HG03342 (cell line): Measurements from ENCODE around the gene LRRC75A.

Experiments used
- ATAC-seq: cut with Tn5 transposase; IDR thresholded peaks from one replicate; pipeline ENCODE4 v1.9.1; 2021; ENCODE audit warnings: mild to moderate bottlenecking, moderate library complexity; ENCODE audit not compliant: unreplicated experiment

LRRC75A gene

GRCh38 chr17:16473044-16474011 is 18.7 kb downstream of the LRRC75A start:
- ATAC-seq: no peak

GRCh38 chr17:16472539-16472938 is 19.5 kb downstream of the LRRC75A start:
- ATAC-seq: no peak

DNA sequence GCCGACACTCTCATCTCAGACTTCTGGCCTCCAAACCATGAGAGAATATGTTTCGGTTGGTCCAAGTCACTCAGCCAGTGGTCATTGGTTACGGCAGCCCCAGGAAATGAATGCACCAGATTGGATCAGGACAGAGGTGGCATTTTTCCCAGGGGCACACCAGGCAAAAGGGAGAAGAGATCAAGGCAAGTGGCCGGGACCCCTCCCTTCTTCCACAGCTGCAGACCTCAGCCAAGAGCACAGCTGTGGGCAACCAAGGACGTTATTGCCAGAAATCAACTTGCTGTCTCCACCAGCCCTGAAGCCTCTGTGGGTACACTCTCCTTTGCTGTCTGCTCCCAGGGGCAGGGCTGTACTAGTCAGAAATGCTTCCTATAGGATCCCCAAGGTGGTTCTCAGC is 20.7 kb downstream of the LRRC75A start:
- no peak for ATAC-seq

DNA sequence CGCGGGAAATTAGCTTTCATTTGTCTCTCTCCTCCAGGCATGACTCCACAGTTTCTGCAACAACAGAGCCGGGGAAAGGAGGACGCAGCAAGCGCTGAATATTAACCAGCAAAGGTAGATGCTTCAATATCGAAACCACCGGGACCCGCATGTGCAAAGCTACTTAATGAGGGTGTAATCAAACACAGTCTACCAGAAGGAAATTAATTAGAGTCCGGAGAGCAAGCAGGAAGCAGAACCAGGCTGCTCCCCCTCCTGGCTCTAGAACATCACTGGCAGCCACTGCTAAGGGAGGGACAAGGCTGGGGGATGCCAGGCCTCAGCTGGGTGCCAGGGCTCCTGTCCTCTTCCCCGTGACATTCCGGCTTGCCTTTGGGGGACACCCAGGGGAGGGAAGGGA is 21.7 kb downstream of the LRRC75A start:
- ATAC-seq: no peak

DNA sequence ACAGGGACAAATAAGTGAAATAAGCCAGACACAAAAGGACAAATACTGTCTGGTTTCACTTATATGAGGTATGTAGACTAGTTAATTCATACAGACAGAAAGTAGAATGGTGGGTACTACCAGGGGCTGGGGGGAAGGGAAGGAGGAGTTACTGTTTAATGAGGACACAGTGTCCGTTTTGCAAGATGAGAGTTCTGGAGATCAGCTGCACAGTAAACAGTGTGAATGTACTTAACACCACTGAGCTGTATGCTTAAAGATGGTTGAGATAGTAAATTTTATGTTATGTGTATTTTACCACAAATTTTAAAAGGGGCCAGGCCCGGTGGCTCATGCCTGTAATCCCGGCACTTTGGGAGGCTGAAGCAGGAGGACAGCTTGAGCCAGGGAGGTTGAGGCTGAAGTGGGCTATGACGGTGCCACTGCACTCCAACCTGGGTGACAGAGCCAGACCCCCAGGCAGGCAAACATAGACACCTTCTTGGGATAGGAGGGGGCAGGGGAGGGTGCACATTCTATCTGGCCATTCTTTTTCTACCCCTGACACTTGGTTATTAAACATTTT is 23.5 kb downstream of the LRRC75A start:
- ATAC-seq: no peak

GRCh38 chr17:16467886-16468285 is 24.1 kb downstream of the LRRC75A start:
- ATAC-seq: no peak

GRCh38 chr17:16467044-16467443 is 24.9 kb downstream of the LRRC75A start:
- no peak for ATAC-seq

DNA sequence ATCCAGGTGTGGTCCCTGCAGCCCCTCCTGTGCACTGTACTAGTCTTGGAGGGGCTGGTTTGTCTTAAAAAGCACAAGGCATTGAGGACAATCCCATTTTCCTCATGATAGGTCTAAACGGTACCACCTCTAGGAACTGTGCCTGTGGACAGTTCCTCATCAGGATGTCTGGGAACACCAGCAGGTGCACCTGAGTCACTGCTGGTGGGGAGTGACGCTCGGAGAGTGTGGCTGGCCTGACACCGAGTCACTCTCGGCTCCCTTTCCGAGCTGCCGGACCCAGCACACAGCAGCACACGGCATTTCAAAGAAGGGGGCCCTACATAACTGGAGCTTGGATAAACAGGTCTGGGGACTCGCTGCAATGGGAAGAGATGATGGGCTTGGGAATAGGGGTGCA is 25.6 kb downstream of the LRRC75A start:
- no peak for ATAC-seq

GRCh38 chr17:16465861-16466338 is 26.1 kb downstream of the LRRC75A start:
- no peak for ATAC-seq

DNA sequence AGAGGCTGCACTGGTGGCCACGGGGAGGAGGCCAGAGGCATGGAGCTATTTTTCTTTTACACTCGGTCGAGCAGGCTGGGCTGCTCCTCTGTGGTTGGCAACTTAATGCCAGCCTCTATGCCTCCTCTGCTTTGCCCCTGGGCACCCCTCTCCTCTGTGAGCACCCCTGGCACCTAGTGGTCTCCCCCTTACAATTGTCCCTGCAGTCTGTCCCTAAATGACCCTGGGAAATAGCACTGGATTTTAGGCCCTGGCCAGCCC is 27.0 kb downstream of the LRRC75A start:
- ATAC-seq: no peak

- no peak for ATAC-seq
These were observed 27.5 kb downstream of the LRRC75A start for GRCh38 chr17:16464303-16465051.

- no peak for ATAC-seq
These were observed 28.4 kb downstream of the LRRC75A start for GRCh38 chr17:16463358-16464302.

DNA sequence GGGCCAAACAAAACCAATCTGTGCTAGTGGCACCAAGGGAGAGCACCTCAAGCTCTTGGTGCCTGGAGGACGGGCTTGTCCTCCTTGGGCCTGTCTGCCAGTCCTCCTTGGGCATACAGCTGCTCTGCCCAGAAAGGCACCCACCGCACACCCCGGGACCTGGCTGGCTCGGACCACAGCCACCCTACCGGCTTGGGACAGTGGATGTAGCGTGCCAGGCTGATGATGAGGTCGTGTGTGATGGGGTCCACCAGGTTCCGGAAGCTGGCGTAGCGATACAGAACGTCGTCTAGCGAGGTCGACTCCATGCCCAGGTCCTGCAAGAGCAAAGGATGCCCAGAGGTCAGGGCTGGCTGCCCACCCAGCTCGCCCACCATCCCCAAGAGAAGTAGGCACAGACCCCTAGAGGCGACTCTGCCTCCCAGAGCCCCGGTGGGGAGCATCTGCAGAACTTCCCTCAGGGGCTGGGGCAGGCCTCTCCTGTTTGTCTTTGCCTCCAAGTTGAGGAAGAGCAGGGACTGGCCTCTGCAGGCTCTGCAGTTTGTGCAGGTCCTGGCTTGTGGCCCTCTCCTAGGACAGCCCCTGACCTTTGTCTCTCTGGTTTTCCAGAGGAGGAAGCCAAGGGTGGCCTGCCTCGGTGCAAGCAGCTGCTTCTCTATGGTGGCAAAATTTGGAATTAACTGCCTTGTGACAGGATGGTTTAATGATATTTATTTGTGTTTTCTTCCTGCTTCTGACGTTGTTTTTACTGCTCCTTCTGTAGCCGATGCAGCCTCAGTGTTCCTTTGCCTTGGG is 29.7 kb downstream of the LRRC75A start:
- ATAC-seq: no peak

DNA sequence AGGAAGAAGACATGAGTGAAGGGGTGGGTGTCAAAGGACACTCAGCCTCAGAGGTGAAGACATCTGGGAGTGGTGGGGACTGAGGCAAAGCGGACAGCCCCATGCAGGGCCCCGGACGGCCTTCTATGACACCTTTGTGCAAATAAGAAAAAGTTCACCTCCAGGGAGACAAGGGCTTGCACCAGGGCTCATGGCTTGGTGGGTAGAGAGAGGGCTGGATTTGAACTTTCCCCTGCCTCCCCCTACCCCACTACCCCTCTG is 30.5 kb downstream of the LRRC75A start:
- no peak for ATAC-seq

- no peak for ATAC-seq
These were observed 31.0 kb downstream of the LRRC75A start for GRCh38 chr17:16460796-16461605.

DNA sequence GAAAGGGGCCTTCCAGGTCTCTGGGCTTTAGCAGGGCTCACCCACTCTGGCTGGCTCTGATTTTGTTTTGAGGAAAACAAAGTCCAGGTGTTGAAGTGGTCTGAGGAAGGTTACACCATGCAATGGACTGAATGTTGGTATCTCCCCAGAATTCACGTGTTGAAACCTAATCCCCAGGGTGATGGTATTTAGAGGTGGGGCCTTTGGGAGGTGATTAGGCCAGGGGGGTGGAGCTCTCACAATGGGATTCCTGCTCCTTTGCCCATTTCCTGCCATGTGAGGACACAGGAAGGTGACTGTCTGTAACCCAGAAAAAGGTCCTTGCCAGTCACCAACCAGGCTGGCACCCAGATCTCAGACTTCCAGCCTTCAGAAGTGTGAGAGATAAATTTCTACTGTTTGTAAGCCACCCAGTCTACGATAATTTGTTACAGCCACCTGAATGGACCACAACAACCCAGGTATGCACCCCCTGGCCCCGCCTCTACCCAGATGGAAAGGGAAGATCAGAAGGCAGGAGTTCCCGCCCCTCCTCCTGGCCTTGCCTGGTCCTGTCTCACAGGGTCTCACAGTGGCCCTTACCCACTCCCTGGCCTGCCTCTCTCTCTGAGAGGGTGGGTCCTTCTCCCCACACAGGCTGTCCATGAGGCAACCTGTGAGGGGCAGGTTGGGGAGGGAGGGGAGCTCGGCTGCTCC is 32.0 kb downstream of the LRRC75A start:
- ATAC-seq: no peak

DNA sequence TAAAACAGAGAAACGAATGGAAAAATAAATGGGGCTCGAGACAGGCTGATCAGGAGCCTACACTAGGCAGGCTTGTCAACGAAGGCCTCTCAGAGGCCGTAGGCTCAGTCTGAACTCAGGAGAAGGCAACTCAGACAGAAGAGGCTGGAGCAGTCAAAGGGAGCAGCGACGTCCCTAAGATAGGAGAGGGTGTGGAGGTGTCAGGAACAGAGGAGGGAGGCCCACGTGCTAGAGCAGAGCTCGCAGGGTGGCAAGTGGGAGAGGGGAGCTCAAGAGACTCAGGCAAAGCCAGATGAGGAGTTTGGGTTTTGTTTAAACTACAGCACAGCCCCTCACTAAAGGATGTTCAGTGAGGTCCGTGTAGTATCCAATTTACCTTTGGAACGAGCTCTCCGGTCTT is 32.7 kb downstream of the LRRC75A start:
- ATAC-seq: no peak

DNA sequence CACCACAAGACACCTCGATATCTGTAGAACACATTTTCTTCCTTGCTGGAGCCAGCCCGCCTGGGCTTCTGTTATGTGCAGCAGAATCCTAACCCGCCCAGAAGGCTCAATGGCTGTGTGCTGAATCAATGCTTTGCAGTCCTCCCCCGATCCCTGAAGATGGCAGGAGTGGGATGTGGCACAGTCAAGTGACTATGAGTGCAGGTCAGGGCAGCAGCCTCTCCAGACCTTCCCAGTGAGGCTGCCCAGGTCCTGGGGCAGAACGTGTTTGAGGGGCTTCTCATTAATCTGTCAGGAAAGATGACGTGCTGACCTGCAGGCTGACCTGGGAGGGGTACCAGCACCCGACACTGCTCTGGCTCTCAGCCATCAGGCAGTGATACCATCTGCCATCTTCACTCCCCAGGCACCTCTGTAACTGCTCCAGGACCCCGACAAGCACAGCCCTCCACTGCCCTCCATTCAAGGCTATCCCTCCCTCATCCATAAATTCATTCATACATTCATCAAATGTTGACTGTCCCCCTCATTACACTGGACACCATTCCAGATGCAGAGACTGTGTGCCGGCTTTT is 35.2 kb downstream of the LRRC75A start:
- ATAC-seq: no peak
